DND-41 (cell line): ENCODE data around the gene IDUA.

Source experiments
- ATAC-seq: fragments of 200-7000 bp; cut with Tn5 transposase; 3 replicates; pipeline ENCODE4 v1.9.1; 2021; ENCODE audit warnings: low read depth; ENCODE audit not compliant: insufficient read depth
- DNase-seq: peaks from one replicate; pipeline ENCODE4 v3.0.0-alpha.2; 2020
- H2AFZ ChIP-seq: 2 replicates; pipeline ENCODE4 v1.6.0; 2012; ENCODE audit warnings: low read depth, low read length
- H3K27ac ChIP-seq: 2 replicates; pipeline ENCODE4 v1.5.1; 2012; ENCODE audit warnings: low read length, inconsistent platforms
- H3K27me3 ChIP-seq: fragments of 200-600 bp; sonication (generic); 2 replicates; pipeline ENCODE4 v1.6.0; 2012; ENCODE audit warnings: low read length, mild to moderate bottlenecking, inconsistent platforms; ENCODE audit not compliant: insufficient read depth, poor library complexity
- H3K36me3 ChIP-seq: 2 replicates; pipeline ENCODE4 v1.5.1; 2012; ENCODE audit warnings: low read length, inconsistent platforms; ENCODE audit not compliant: insufficient read depth
- H3K4me1 ChIP-seq: 2 replicates; pipeline ENCODE4 v1.5.1; 2012; ENCODE audit warnings: mild to moderate bottlenecking, low read length; ENCODE audit not compliant: insufficient read depth
- H3K4me2 ChIP-seq: 2 replicates; pipeline ENCODE4 v1.6.0; 2012; ENCODE audit warnings: mild to moderate bottlenecking, moderate library complexity, low read length, inconsistent platforms; ENCODE audit not compliant: insufficient read depth
- H3K4me3 ChIP-seq, 2 experiments: fragments of 200-600 bp in 1 of 2; shearing (Covaris generic) in 1 of 2; 2 replicates each; pipeline ENCODE4 v1.5.1; 2012 to 2016; ENCODE audit warnings: inconsistent platforms in 2 of 2, low read length in 2 of 2, mild to moderate bottlenecking in 2 of 2, low read depth in 1 of 2, moderate library complexity in 1 of 2
- H3K79me2 ChIP-seq: 2 replicates; pipeline ENCODE4 v1.6.0; 2012; ENCODE audit warnings: low read length, inconsistent platforms; ENCODE audit not compliant: insufficient read depth
- H3K9ac ChIP-seq: 2 replicates; pipeline ENCODE4 v1.6.0; 2012; ENCODE audit warnings: low read depth, mild to moderate bottlenecking, inconsistent platforms, low read length, moderate library complexity
- H3K9me3 ChIP-seq: 2 replicates; pipeline ENCODE4 v1.5.1; 2012; ENCODE audit warnings: low read length, moderate library complexity, mild to moderate bottlenecking, inconsistent platforms; ENCODE audit not compliant: insufficient read depth, severe bottlenecking
- H4K20me1 ChIP-seq: 2 replicates; pipeline ENCODE4 v1.6.0; 2012; ENCODE audit warnings: low read length; ENCODE audit not compliant: insufficient read depth
- EZH2 ChIP-seq: IDR thresholded peaks from 3 replicates; pipeline ENCODE4 v1.6.1; 2012; ENCODE audit warnings: borderline replicate concordance, low read depth, mild to moderate bottlenecking, moderate library complexity, low read length, inconsistent platforms; ENCODE audit not compliant: severe bottlenecking
- TF ChIP-seq, protein P1 (sequence below): IDR thresholded peaks from 2 replicates; pipeline ENCODE4 v1.5.1; 2012; ENCODE audit warnings: borderline replicate concordance, low read length, moderate library complexity, mild to moderate bottlenecking; ENCODE audit not compliant: poor library complexity, severe bottlenecking; ENCODE audit errors: extremely low read depth

Gene IDUA

DNA sequence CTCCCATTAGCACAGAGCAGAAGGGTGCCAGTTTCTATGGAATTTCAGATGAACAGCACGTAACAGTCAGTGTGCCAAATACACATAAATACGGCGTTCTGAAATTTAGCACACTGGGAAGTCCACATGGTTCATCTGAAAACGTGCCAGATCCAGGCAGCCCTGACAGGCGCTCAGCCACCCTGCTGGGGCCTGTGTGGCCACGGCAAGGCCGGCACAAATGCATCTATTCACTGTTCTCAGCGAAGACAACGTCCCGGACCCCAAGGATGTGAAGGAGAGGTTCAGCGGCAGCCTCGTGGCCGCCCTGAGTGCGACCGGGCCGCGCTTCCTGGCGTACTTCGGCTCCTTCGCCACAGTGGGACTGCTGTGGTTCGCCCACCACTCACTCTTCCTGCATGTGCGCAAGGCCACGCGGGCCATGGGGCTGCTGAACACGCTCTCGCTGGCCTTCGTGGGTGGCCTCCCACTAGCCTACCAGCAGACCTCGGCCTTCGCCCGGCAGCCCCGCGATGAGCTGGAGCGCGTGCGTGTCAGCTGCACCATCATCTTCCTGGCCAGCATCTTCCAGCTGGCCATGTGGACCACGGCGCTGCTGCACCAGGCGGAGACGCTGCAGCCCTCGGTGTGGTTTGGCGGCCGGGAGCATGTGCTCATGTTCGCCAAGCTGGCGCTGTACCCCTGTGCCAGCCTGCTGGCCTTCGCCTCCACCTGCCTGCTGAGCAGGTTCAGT, 29.1 kb upstream of the IDUA start:
- no peaks in the 10 kb centered on the region for H3K4me1 ChIP-seq
- DNase-seq, result no peak
- no peak; the same call in 2 of the 3 replicates for ATAC-seq
- H3K27ac ChIP-seq, result no peak overlapping the region
- no peak overlapping the region for H3K4me2 ChIP-seq
- peaks cover 9% of the 10 kb centered on the region for H4K20me1 ChIP-seq
- no peaks in the 10 kb centered on the region for H3K79me2 ChIP-seq
- H3K9me3 ChIP-seq, result no peaks in the 10 kb centered on the region
- no peak for TF ChIP-seq EZH2
- TF ChIP-seq, protein P1, sequence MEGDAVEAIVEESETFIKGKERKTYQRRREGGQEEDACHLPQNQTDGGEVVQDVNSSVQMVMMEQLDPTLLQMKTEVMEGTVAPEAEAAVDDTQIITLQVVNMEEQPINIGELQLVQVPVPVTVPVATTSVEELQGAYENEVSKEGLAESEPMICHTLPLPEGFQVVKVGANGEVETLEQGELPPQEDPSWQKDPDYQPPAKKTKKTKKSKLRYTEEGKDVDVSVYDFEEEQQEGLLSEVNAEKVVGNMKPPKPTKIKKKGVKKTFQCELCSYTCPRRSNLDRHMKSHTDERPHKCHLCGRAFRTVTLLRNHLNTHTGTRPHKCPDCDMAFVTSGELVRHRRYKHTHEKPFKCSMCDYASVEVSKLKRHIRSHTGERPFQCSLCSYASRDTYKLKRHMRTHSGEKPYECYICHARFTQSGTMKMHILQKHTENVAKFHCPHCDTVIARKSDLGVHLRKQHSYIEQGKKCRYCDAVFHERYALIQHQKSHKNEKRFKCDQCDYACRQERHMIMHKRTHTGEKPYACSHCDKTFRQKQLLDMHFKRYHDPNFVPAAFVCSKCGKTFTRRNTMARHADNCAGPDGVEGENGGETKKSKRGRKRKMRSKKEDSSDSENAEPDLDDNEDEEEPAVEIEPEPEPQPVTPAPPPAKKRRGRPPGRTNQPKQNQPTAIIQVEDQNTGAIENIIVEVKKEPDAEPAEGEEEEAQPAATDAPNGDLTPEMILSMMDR, result no peak
- no peak overlapping the region for H3K4me3 ChIP-seq
- H3K27me3 ChIP-seq, result no peaks in the 10 kb centered on the region
- H3K9ac ChIP-seq, result no peak overlapping the region
- peaks cover 66% of the 10 kb centered on the region for H3K36me3 ChIP-seq
- H2AFZ ChIP-seq, result no peak overlapping the region

DNA sequence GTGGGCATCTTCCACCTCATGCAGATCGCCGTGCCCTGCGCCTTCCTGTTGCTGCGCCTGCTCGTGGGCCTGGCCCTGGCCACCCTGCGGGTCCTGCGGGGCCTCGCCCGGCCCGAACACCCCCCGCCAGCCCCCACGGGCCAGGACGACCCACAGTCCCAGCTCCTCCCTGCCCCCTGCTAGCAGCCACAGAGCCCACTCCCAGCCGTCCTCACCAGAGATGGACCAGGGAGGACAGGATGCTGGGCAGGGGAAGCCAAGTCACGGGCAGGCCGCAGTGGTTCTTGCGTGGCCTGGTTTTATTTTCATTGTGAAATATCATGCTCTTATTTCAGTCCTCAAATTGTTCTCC, 28.6 kb upstream of the IDUA start:
- no peak overlapping the region for H3K9ac ChIP-seq
- peaks cover 66% of the 10 kb centered on the region for H3K36me3 ChIP-seq
- no peaks in the 10 kb centered on the region for H3K4me1 ChIP-seq
- no peaks in the 10 kb centered on the region for H3K27me3 ChIP-seq
- H4K20me1 ChIP-seq, result peaks cover 13% of the 10 kb centered on the region
- no peak overlapping the region for H3K4me3 ChIP-seq
- no peak overlapping the region for H3K27ac ChIP-seq
- ATAC-seq, result no peak; the same call in 2 of the 3 replicates
- no peaks in the 10 kb centered on the region for H3K9me3 ChIP-seq
- TF ChIP-seq EZH2, result no peak
- TF ChIP-seq, protein P1, result no peak
- H2AFZ ChIP-seq, result no peak overlapping the region
- H3K79me2 ChIP-seq, result no peaks in the 10 kb centered on the region
- no peak overlapping the region for H3K4me2 ChIP-seq
- no peak for DNase-seq

DNA sequence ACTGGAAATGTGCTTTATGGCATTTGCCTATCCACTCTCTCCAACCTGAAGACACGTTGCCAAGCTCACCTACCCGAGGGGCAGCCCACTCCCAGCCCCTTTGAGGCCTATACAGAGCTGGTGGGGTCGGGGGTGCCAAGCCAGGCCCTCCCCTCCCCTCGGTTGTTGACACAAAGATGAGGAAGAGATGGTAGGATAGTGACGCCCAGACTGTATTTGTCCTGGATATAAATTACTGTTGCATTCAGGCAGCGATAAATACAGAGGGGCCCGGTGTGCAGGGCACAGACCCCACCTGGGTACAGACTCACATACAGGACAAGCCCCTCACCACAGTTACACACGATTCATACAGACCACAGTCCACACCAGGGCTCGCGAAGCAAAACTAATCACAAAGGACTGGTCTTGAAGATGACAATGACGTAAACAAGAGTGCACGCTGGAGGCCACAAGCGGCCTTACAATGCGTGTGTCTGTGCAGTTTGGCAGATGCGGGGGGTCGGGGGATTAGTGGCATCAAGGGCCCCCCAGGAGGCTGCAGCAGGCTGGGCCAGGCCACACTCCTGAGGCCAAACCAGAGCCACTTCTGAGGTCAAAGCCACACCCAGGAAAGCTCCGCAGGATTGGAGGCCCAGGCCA, 28.0 kb upstream of the IDUA start:
- Histone ChIP-seq H3K4me3 (no peak overlapping the region), H3K27ac (no peak overlapping the region), H4K20me1 (peaks cover 13% of the 10 kb centered on the region), H3K4me2 (no peak overlapping the region), H3K9ac (no peak overlapping the region), H3K79me2 (no peaks in the 10 kb centered on the region), H3K36me3 (peaks cover 68% of the 10 kb centered on the region), H2AFZ (no peak overlapping the region), H3K9me3 (no peaks in the 10 kb centered on the region), H3K4me1 (no peaks in the 10 kb centered on the region), H3K27me3 (no peaks in the 10 kb centered on the region)
- no peak for DNase-seq
- TF ChIP-seq, protein P1, result no peak
- TF ChIP-seq EZH2, result no peak
- no peak for ATAC-seq
